Brain microvascular endothelial cell (primary cell): ENCODE data around the gene DAGLB.

Experiments
- DNase-seq: peaks from one replicate; pipeline ENCODE4 v3.0.0-alpha.2; 2020
- H3K27ac ChIP-seq: fragments of 250-450 bp; sonication (Bioruptor Pico); 2 replicates; pipeline ENCODE4 v1.5.1; 2020; ENCODE audit warnings: mild to moderate bottlenecking, moderate library complexity
- H3K27me3 ChIP-seq: fragments of 250-450 bp; sonication (Bioruptor Pico); replicated peaks from 2 replicates; pipeline ENCODE4 v1.5.1; 2020; ENCODE audit warnings: mild to moderate bottlenecking
- H3K36me3 ChIP-seq: fragments of 250-450 bp; sonication (Bioruptor Pico); replicated peaks from 2 replicates; pipeline ENCODE4 v1.5.1; 2020; ENCODE audit warnings: mild to moderate bottlenecking
- H3K4me3 ChIP-seq: 2 replicates; pipeline ENCODE4 v1.5.1; 2011; ENCODE audit warnings: low read depth, mild to moderate bottlenecking, control low read depth, low read length, moderate library complexity
- CTCF ChIP-seq: IDR thresholded peaks from 2 replicates; pipeline ENCODE4 v1.5.1; 2011; ENCODE audit warnings: low read depth, mild to moderate bottlenecking, moderate library complexity, low read length, control low read depth, inconsistent platforms; ENCODE audit errors: missing control alignments
- in situ Hi-C: cut with HindIII; loops from 2 replicates; pipeline ENCODE4 v1.10.0; 2017; ENCODE audit warnings: low sequenced_read_pairs, low pct_ligation_motif_present

The DAGLB gene

GRCh38 chr7:6359734-6360133 is 88.0 kb downstream of the DAGLB start:
- Histone ChIP-seq H3K4me3 (no peak overlapping the region), H3K27ac (no peak overlapping the region), H3K27me3 (no peaks in the 10 kb centered on the region), H3K36me3 (no peaks in the 10 kb centered on the region)
- no peak for DNase-seq
- in situ Hi-C loops, result no loop called here
- no peak for TF ChIP-seq CTCF
